Measurements from ENCODE around the gene FANCE. TPM values are rescaled to one million over a fixed set of nuclear protein-coding genes. Genes with fewer than 3 reads are reported as not detected.

The FANCE gene
- polyA plus RNA-seq, 2 of the 4 experiments (the other 2 are of a cell fraction) = 3.1 to 3.5 TPM

DNA sequence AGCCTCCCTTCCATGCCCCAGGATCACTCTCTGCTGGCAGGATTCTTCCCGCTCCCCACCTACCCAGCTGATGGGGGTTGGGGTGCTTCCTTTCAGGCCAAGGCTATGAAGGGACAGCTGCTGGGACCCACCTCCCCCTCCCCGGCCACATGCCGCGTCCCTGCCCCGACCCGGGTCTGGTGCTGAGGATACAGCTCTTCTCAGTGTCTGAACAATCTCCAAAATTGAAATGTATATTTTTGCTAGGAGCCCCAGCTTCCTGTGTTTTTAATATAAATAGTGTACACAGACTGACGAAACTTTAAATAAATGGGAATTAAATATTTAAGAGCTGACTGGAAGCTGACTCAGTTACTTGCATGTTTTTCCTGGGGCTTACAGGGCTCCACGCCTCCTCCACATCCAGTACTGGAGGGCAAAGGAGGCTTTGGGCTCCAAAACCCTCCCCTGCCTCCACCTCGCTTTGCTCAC, 24.3 kb upstream of the FANCE start:
- TF ChIP-seq, protein P1, sequence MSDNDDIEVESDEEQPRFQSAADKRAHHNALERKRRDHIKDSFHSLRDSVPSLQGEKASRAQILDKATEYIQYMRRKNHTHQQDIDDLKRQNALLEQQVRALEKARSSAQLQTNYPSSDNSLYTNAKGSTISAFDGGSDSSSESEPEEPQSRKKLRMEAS (IDR thresholded peaks at IDR 0.05) = no peak
- no peak for TF ChIP-seq ZNF302 (CRISPR knock-in tag; IDR thresholded peaks at IDR 0.05)
- no peak for TF ChIP-seq RARB (CRISPR knock-in tag; IDR thresholded peaks at IDR 0.05)
- TF ChIP-seq JUN (IDR thresholded peaks at IDR 0.05) = no peak
- no peak for TF ChIP-seq ZSCAN20 (CRISPR knock-in tag; IDR thresholded peaks at IDR 0.05)
- no peak for TF ChIP-seq PHF8 (IDR thresholded peaks at IDR 0.05; ENCODE audit: borderline replicate concordance, low read depth)
- TF ChIP-seq NPAS2 (CRISPR knock-in tag; IDR thresholded peaks at IDR 0.05; ENCODE audit: borderline replicate concordance) = no peak
- TF ChIP-seq FOSB (CRISPR knock-in tag; IDR thresholded peaks at IDR 0.05) = no peak
- 96% methylated on average over 3 of the region's 9 CpGs for WGBS (ENCODE audit: missing lambda C conversion rate)
- Histone ChIP-seq H3K9me3 (0 out of 3 replicates have a peak, but pooled peaks cover 8% of the 10 kb centered on the region), H3K4me1 (no peaks in the 10 kb centered on the region), H3K4me2 (no peak overlapping the region), H3K4me3 (no peak overlapping the region), H3K27ac (no peak overlapping the region)
- POLR2A ChIA-PET = no interaction called here
- no peak for FAIRE-seq
- no peak for ATAC-seq
- CTCF ChIA-PET = interaction anchor here (1.0 to 1.4 kb wide), 3 partner anchors 9 to 20 kb away, joined by 3 to 4 read pairs (median 3); no protein-coding TSS in a partner anchor
- no peak for DNase-seq (ENCODE audit: low read depth in 1 of 2, low spot score in 1 of 2)

DNA sequence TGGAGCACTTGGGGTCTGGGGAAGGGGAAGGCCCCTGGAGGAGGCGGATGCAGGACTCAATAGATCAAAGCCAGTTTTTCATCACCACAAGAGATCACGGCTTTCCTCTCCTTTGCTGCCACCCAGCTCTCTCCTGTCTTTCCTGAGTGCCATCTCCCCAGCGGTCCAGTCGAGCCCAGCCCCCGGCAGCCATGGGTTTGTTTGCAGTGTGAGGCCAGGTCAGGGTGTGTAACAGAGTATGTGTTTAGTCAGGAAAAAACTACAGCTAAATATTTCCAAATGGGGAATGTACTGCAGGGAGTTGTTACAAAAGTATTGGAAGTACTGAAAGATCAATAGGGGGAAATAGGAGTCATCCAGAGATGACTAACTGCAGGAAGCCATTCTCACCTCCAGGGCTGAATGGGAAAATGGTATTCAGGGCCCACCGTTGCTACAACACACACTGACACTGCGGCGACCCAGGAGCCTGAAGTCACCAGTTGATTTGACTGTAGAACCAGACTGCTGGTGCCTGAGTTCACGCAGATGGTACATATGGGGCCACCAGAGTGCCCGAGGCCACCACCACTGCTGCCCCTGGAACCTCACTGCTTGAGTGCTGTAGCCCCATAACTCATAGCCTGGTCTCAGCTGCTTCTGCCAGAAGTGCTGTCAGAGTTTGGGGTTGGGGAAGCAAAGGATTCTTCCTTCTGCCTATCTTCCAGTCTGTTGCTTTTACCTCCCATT, 23.6 kb upstream of the FANCE start:
- POLR2A ChIA-PET = no interaction called here
- 81% methylated on average over 10 of the region's 10 CpGs for WGBS (ENCODE audit: missing lambda C conversion rate)
- ATAC-seq (no peak), DNase-seq (ENCODE audit: low read depth in 1 of 2, low spot score in 1 of 2) (no peak), FAIRE-seq (no peak)
- no peak for TF ChIP-seq HDAC2 (IDR thresholded peaks at IDR 0.05)
- TF ChIP-seq, protein P2, sequence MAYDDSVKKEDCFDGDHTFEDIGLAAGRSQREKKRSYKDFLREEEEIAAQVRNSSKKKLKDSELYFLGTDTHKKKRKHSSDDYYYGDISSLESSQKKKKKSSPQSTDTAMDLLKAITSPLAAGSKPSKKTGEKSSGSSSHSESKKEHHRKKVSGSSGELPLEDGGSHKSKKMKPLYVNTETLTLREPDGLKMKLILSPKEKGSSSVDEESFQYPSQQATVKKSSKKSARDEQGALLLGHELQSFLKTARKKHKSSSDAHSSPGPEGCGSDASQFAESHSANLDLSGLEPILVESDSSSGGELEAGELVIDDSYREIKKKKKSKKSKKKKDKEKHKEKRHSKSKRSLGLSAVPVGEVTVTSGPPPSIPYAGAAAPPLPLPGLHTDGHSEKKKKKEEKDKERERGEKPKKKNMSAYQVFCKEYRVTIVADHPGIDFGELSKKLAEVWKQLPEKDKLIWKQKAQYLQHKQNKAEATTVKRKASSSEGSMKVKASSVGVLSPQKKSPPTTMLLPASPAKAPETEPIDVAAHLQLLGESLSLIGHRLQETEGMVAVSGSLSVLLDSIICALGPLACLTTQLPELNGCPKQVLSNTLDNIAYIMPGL (CRISPR knock-in tag; IDR thresholded peaks at IDR 0.05; ENCODE audit: borderline replicate concordance) = no peak
- TF ChIP-seq CEBPB (IDR thresholded peaks at IDR 0.05) = no peak
- TF ChIP-seq POLR2AphosphoS2 (conservative IDR thresholded peaks at IDR 0.05; ENCODE audit: low read length) = no peak
- no peak for TF ChIP-seq GATA3 (IDR thresholded peaks at IDR 0.05; ENCODE audit: borderline replicate concordance)
- TF ChIP-seq NFE2L2 (conservative IDR thresholded peaks at IDR 0.05; ENCODE audit: low read length) = no peak
- TF ChIP-seq BHLHE40 (IDR thresholded peaks at IDR 0.05; ENCODE audit: low read depth, low read length) = no peak
- CTCF ChIA-PET = interaction anchor here (1.0 to 1.2 kb wide), 2 partner anchors 10 to 21 kb away, joined by 3 read pairs; no protein-coding TSS in a partner anchor
- 0 out of 3 replicates have a peak, but pooled peaks cover 8% of the 10 kb centered on the region for H3K9me3 ChIP-seq
- no peak overlapping the region for H3K4me2 ChIP-seq
- H3K27ac ChIP-seq = no peak overlapping the region
- no peak overlapping the region for H3K4me3 ChIP-seq
- H3K4me1 ChIP-seq = no peaks in the 10 kb centered on the region

DNA sequence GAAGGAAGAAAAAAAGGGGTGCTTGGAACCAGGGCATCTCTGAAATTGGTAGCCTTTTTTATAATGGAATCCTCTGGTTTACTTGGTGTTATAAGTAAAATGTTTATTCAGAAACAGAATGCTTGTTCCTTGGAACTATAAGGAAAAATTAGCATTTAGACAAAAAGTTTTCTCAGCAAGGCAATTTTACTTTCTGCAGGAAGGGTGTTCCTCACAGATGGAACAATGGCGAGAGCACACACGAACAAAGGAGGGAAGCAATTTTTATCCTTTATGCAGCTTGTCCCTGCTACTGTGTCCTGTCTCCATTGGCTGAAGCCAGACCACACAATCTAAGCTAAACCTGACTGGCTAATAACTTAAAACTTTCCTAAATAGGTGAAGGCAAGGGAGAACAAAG, 22.7 kb upstream of the FANCE start:
- Histone ChIP-seq H3K4me3 (no peak overlapping the region), H3K9me3 (0 out of 3 replicates have a peak, but pooled peaks cover 8% of the 10 kb centered on the region), H3K27ac (no peak overlapping the region), H3K4me2 (no peak overlapping the region), H3K4me1 (no peaks in the 10 kb centered on the region)
- ChIA-PET POLR2A (no interaction called here), CTCF (no interaction called here)
- ATAC-seq (no peak), FAIRE-seq (no peak), DNase-seq (ENCODE audit: low read depth in 1 of 2, low spot score in 1 of 2) (no peak)
- 93% methylated on average over 2 of the region's 2 CpGs for WGBS (ENCODE audit: missing lambda C conversion rate)
- TF ChIP-seq KDM5A (IDR thresholded peaks at IDR 0.05) = no peak
- no peak for TF ChIP-seq CBX2 (IDR thresholded peaks at IDR 0.05; ENCODE audit: borderline replicate concordance, low read depth)
- no peak for TF ChIP-seq FOSB (CRISPR knock-in tag; IDR thresholded peaks at IDR 0.05)
- no peak for TF ChIP-seq ZFP36 (IDR thresholded peaks at IDR 0.05; ENCODE audit: borderline replicate concordance, partially characterized antibody)
- TF ChIP-seq RARB (CRISPR knock-in tag; IDR thresholded peaks at IDR 0.05) = no peak
- no peak for TF ChIP-seq NR3C1 (IDR thresholded peaks at IDR 0.05)
- TF ChIP-seq, protein P3, sequence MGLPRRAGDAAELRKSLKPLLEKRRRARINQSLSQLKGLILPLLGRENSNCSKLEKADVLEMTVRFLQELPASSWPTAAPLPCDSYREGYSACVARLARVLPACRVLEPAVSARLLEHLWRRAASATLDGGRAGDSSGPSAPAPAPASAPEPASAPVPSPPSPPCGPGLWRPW (IDR thresholded peaks at IDR 0.05) = no peak
- no peak for TF ChIP-seq MYC (IDR thresholded peaks at IDR 0.05; ENCODE audit: borderline replicate concordance, low read length)
- TF ChIP-seq, protein P4, sequence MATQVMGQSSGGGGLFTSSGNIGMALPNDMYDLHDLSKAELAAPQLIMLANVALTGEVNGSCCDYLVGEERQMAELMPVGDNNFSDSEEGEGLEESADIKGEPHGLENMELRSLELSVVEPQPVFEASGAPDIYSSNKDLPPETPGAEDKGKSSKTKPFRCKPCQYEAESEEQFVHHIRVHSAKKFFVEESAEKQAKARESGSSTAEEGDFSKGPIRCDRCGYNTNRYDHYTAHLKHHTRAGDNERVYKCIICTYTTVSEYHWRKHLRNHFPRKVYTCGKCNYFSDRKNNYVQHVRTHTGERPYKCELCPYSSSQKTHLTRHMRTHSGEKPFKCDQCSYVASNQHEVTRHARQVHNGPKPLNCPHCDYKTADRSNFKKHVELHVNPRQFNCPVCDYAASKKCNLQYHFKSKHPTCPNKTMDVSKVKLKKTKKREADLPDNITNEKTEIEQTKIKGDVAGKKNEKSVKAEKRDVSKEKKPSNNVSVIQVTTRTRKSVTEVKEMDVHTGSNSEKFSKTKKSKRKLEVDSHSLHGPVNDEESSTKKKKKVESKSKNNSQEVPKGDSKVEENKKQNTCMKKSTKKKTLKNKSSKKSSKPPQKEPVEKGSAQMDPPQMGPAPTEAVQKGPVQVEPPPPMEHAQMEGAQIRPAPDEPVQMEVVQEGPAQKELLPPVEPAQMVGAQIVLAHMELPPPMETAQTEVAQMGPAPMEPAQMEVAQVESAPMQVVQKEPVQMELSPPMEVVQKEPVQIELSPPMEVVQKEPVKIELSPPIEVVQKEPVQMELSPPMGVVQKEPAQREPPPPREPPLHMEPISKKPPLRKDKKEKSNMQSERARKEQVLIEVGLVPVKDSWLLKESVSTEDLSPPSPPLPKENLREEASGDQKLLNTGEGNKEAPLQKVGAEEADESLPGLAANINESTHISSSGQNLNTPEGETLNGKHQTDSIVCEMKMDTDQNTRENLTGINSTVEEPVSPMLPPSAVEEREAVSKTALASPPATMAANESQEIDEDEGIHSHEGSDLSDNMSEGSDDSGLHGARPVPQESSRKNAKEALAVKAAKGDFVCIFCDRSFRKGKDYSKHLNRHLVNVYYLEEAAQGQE (IDR thresholded peaks at IDR 0.05) = no peak
- TF ChIP-seq, protein P5, sequence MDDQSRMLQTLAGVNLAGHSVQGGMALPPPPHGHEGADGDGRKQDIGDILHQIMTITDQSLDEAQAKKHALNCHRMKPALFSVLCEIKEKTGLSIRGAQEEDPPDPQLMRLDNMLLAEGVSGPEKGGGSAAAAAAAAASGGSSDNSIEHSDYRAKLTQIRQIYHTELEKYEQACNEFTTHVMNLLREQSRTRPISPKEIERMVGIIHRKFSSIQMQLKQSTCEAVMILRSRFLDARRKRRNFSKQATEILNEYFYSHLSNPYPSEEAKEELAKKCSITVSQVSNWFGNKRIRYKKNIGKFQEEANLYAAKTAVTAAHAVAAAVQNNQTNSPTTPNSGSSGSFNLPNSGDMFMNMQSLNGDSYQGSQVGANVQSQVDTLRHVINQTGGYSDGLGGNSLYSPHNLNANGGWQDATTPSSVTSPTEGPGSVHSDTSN (IDR thresholded peaks at IDR 0.05) = no peak
- no peak for TF ChIP-seq EHF (CRISPR knock-in tag; IDR thresholded peaks at IDR 0.05)
- no peak for TF ChIP-seq EP300 (IDR thresholded peaks at IDR 0.05)
- TF ChIP-seq SREBF2 (IDR thresholded peaks at IDR 0.05) = no peak
- no peak for TF ChIP-seq HOXB5 (CRISPR knock-in tag; IDR thresholded peaks at IDR 0.05)
- TF ChIP-seq CHD2 (IDR thresholded peaks at IDR 0.05; ENCODE audit: low read length, partially characterized antibody) = no peak

Measured in A549 (cell line).